Measurements from ENCODE around the gene SIGLEC12.

The SIGLEC12 gene

DNA sequence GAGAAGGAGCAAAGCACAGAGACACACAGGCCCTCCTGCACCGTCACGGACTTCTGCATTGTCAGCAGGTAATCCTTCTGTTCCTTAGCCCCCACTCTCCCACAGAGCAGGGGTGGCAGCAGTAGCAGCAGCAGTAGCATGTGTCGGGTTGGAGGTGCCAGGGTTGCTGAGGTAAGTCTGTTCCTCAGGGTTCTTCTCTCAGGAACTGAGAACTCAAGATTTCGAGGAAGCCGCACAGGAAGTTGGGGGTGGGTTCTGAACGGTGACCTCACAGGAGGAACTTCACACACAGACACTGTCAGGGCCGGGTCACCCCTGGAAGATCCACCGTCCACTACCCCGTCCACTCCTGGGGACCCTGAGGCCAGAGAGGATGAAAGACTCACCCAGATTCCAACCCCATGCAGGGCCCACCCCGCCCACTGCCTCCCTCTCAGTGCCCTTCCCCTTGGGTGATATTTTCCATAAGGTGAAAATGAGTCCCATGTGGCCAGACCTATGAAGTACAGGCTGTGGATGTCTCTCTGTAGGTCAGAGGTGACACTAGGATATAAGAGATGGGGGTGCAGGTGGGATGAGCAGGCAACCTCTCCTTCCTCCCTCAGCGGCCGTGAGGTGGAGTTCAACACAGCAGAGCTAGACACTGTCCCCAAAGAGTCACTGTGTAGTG, at the start of gene SIGLEC12:
Gene SIGLEC12, minus strand, starts transcription at position 207 of the 670 bp plus-strand sequence. Its CDS starts 67 bp downstream, at position 140.
- no peak within 1 kb of the TSS for H3K4me3 ChIP-seq (ENCODE audit: low read depth, low read length)
- peaks cover 5% of the 10 kb centered on the region for H3K27me3 ChIP-seq (ENCODE audit: control insufficient read depth, insufficient read depth, low read length)
- H3K9ac ChIP-seq (ENCODE audit: low read depth, low read length) = no peak within 1 kb of the TSS
- no peaks in the 10 kb centered on the region for H3K36me3 ChIP-seq (ENCODE audit: control insufficient read depth, insufficient read depth, low read length)
- H3K9me3 ChIP-seq (ENCODE audit: control insufficient read depth, insufficient read depth, low read length) = no peaks in the 10 kb centered on the region
- H3K4me1 ChIP-seq (ENCODE audit: control insufficient read depth, insufficient read depth, low read length) = no peaks in the 10 kb centered on the region

GRCh38 chr19:51550848-51551672, 49.5 kb upstream of the SIGLEC12 start:
- H3K4me3 ChIP-seq (ENCODE audit: low read depth, low read length) = no peak overlapping the region

DNA sequence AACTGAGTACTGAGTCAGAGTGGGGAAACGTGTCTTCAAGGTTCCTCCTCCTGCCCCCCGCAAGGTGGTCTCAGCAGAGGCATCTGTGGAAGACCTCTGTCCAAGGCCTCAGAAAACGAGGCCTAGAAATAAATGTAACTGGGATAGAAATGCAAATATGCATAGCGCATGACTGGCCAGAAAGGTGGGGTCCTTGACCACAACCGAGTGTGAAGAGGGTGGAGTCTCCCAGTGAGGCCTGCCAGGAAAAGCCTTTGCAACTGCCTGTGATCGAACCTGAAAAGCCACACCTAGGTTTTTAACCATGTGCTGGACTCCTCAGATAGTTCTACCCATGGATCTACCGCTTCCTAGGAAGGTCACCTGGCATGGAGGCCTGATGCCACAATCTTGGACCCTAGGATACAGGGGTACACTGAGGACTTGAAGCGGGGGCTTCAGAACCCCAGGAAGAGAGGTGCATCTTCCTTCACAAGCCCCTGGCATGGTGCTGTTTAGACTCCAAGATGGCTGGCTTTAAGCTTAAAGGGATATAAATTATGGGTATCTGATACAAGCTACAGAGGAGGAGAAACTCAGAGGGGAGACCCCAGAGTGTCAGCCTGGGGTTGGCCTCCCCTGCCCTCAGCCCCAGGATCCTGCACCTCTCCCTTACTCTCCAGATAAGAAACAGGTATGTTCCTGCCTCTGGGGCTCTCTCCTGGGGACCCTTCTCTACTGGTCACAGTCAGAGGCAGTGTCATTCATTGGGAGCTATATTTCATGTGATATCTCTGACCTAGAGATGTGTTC, 48.1 kb upstream of the SIGLEC12 start:
- Histone ChIP-seq H3K27me3 (ENCODE audit: control insufficient read depth, insufficient read depth, low read length) (peaks cover 13% of the 10 kb centered on the region), H3K4me3 (ENCODE audit: low read depth, low read length) (no peak overlapping the region), H3K9me3 (ENCODE audit: control insufficient read depth, insufficient read depth, low read length) (no peaks in the 10 kb centered on the region), H3K4me1 (ENCODE audit: control insufficient read depth, insufficient read depth, low read length) (peaks cover 2% of the 10 kb centered on the region), H3K36me3 (ENCODE audit: control insufficient read depth, insufficient read depth, low read length) (no peaks in the 10 kb centered on the region), H3K9ac (ENCODE audit: low read depth, low read length) (no peak overlapping the region)

More at GRCh38 chr19:51550848-51551672, 49.5 kb upstream of the SIGLEC12 start:
- Histone ChIP-seq H3K4me1 (ENCODE audit: control insufficient read depth, insufficient read depth, low read length) (peaks cover 2% of the 10 kb centered on the region), H3K27me3 (ENCODE audit: control insufficient read depth, insufficient read depth, low read length) (peaks cover 13% of the 10 kb centered on the region), H3K36me3 (ENCODE audit: control insufficient read depth, insufficient read depth, low read length) (no peaks in the 10 kb centered on the region), H3K9me3 (ENCODE audit: control insufficient read depth, insufficient read depth, low read length) (no peaks in the 10 kb centered on the region), H3K9ac (ENCODE audit: low read depth, low read length) (no peak overlapping the region)

DNA sequence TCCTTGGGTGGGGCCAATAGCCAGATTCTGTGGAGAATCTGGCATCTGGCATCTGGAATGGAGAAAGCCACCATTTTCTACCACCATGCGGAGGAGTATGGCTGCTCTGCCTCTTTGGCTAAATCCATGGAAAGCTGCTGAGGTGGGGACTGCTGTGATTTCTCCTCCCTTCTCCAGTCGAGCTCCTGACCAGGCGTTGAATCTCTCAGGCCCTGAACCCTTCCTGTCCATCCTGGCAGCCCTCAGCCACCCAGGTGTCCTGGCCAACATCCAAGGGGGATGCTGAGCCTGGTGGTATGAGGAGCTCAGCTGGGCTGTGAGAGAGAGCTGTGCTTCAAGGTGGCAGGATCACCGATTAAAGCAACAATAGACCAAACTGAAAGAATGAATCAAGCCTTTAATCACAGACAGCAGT, 47.3 kb upstream of the SIGLEC12 start:
- Histone ChIP-seq H3K9me3 (ENCODE audit: control insufficient read depth, insufficient read depth, low read length) (no peaks in the 10 kb centered on the region), H3K9ac (ENCODE audit: low read depth, low read length) (no peak overlapping the region), H3K4me1 (ENCODE audit: control insufficient read depth, insufficient read depth, low read length) (peaks cover 2% of the 10 kb centered on the region), H3K27me3 (ENCODE audit: control insufficient read depth, insufficient read depth, low read length) (peaks cover 13% of the 10 kb centered on the region), H3K4me3 (ENCODE audit: low read depth, low read length) (no peak overlapping the region), H3K36me3 (ENCODE audit: control insufficient read depth, insufficient read depth, low read length) (no peaks in the 10 kb centered on the region)

DNA sequence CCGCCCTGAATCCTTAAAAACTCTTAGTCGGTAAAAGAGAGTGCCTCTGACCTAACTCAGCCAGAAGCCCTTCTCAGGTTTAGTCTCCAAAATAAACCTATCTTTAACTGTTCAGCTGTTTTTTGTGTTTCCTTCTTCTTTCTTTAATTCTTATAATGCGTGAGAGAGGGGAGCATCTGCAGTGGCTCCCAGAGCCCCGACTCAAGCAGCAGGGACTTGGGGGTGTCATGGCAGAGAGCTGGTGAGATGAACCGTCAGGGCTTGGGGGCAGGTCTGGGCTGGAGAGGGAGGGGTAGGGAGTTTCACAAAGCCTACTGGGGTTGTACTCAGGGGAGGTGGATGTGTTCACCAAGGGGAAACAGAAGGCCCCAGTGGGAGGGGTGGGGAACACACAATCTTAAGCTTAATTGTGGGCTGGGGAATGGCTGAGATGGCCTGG, 46.6 kb upstream of the SIGLEC12 start:
- H3K27me3 ChIP-seq (ENCODE audit: control insufficient read depth, insufficient read depth, low read length) = peaks cover 13% of the 10 kb centered on the region
- H3K36me3 ChIP-seq (ENCODE audit: control insufficient read depth, insufficient read depth, low read length) = no peaks in the 10 kb centered on the region
- no peaks in the 10 kb centered on the region for H3K9me3 ChIP-seq (ENCODE audit: control insufficient read depth, insufficient read depth, low read length)
- no peak overlapping the region for H3K4me3 ChIP-seq (ENCODE audit: low read depth, low read length)
- no peak overlapping the region for H3K9ac ChIP-seq (ENCODE audit: low read depth, low read length)
- H3K4me1 ChIP-seq (ENCODE audit: control insufficient read depth, insufficient read depth, low read length) = peaks cover 2% of the 10 kb centered on the region

DNA sequence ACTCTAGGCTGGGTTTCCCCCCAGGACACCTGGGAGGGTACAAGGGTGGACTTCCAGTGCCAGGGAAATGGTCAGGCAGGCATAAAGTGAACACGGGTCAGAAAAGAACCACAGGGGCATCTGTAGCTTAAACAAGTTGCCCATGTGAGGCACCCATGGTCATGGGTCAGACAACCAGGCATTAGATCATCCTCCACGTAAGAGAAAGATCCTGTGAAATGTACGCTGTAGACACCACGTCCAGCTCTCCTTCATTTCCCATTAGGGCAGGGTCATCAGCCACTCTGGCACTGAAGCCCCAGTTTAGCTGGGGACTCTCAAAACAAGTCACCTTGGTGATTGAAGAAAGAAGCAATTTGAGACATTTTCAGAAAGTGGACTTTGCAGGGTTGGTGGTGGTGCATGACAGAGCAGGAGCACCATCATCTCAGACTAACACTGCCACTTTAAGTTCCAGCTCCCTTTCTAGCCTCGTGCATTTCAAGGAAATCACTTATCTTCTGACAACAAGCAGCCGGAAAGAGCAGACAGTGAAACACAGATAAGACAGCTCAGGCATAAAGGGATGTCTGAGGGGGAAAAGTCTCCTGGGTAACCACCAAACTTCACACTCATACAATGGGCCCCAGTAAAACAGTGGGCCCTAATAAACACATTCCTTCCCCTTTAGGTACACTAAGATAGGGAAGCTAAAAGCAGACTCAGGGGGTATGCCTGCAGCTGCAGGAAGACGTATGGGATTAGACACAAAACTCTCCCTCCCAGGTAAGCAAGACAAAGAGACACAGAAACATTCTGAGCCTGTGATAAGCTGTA, 46.0 kb upstream of the SIGLEC12 start:
- no peak overlapping the region for H3K4me3 ChIP-seq (ENCODE audit: low read depth, low read length)
- H3K9me3 ChIP-seq (ENCODE audit: control insufficient read depth, insufficient read depth, low read length) = no peaks in the 10 kb centered on the region
- no peak overlapping the region for H3K9ac ChIP-seq (ENCODE audit: low read depth, low read length)
- H3K36me3 ChIP-seq (ENCODE audit: control insufficient read depth, insufficient read depth, low read length) = no peaks in the 10 kb centered on the region
- H3K27me3 ChIP-seq (ENCODE audit: control insufficient read depth, insufficient read depth, low read length) = peaks cover 13% of the 10 kb centered on the region
- H3K4me1 ChIP-seq (ENCODE audit: control insufficient read depth, insufficient read depth, low read length) = peaks cover 2% of the 10 kb centered on the region

DNA sequence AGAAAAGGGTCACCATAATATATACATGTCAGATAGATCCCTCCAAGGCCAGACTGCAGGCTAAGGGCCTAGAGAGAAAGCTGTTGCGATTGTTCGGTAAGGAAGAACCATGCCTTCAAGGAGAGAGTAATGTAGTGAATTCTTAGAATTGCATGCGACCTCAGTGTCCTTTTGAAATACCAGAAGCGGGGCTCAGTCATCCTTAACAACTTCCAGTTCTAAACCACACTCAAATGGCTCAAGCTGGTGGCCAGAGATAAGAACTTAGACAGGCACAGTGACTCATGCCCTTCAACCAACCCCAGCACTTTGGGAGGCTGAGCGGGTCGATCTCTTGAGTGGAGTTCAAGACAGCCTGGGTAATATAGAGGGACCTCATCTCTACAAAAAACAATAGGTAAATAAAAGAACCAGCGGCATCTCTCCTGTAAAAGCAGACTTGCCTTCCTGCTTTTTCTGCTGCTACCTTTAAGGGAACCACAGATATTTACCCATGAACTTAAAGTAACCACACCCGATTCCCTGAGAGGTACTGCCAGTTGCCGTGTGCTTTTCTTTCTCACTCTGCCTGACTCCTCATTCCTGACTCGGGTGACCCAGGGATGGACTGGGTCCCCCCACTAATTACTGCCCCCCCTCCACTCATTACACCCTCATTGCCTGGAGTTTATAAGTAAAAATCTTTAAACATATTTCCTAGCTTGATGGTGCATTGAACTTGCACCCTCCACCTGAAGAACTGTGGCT, 45.2 kb upstream of the SIGLEC12 start:
- Histone ChIP-seq H3K4me1 (ENCODE audit: control insufficient read depth, insufficient read depth, low read length) (no peaks in the 10 kb centered on the region), H3K27me3 (ENCODE audit: control insufficient read depth, insufficient read depth, low read length) (peaks cover 8% of the 10 kb centered on the region), H3K9ac (ENCODE audit: low read depth, low read length) (no peak overlapping the region), H3K36me3 (ENCODE audit: control insufficient read depth, insufficient read depth, low read length) (no peaks in the 10 kb centered on the region), H3K9me3 (ENCODE audit: control insufficient read depth, insufficient read depth, low read length) (no peaks in the 10 kb centered on the region), H3K4me3 (ENCODE audit: low read depth, low read length) (no peak overlapping the region)

DNA sequence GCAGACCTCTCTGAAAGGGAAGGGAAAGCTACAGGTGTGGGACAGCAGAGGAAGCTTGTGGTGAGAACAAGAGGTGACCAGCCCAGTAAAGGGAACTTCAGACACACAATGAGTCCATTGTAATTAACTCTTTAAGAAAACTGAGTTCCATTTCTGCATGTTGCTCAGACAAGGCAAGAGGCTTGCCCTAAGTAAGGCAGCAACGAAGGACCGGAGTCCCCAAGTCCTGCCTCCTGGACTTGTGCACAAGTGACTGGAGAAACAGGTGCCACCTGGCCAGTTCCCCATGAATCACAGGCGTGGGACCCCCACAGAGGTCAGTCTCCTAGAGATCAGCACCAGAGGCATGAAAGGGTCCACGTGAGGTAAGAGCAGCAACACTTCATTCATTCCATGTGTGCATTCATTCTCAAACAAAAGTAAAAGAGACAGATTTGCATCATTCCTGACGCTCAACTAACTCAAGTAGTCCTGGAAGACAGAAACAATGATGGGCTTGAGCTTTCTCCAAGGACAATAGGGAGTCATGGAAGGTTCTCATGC, 44.6 kb upstream of the SIGLEC12 start:
- Histone ChIP-seq H3K36me3 (ENCODE audit: control insufficient read depth, insufficient read depth, low read length) (no peaks in the 10 kb centered on the region), H3K9me3 (ENCODE audit: control insufficient read depth, insufficient read depth, low read length) (no peaks in the 10 kb centered on the region), H3K4me1 (ENCODE audit: control insufficient read depth, insufficient read depth, low read length) (no peaks in the 10 kb centered on the region), H3K9ac (ENCODE audit: low read depth, low read length) (no peak overlapping the region), H3K27me3 (ENCODE audit: control insufficient read depth, insufficient read depth, low read length) (peaks cover 9% of the 10 kb centered on the region), H3K4me3 (ENCODE audit: low read depth, low read length) (no peak overlapping the region)

- H3K4me1 ChIP-seq (ENCODE audit: control insufficient read depth, insufficient read depth, low read length) = no peaks in the 10 kb centered on the region
- H3K9me3 ChIP-seq (ENCODE audit: control insufficient read depth, insufficient read depth, low read length) = no peaks in the 10 kb centered on the region
- no peaks in the 10 kb centered on the region for H3K36me3 ChIP-seq (ENCODE audit: control insufficient read depth, insufficient read depth, low read length)
Measured at GRCh38 chr19:51544038-51544437, 42.4 kb upstream of the SIGLEC12 start.

GRCh38 chr19:51542699-51543098, 41.1 kb upstream of the SIGLEC12 start:
- peaks cover 10% of the 10 kb centered on the region for H3K27me3 ChIP-seq (ENCODE audit: control insufficient read depth, insufficient read depth, low read length)
- no peak overlapping the region for H3K9ac ChIP-seq (ENCODE audit: low read depth, low read length)
- H3K36me3 ChIP-seq (ENCODE audit: control insufficient read depth, insufficient read depth, low read length) = no peaks in the 10 kb centered on the region
- no peaks in the 10 kb centered on the region for H3K4me1 ChIP-seq (ENCODE audit: control insufficient read depth, insufficient read depth, low read length)
- no peak overlapping the region for H3K4me3 ChIP-seq (ENCODE audit: low read depth, low read length)
- no peaks in the 10 kb centered on the region for H3K9me3 ChIP-seq (ENCODE audit: control insufficient read depth, insufficient read depth, low read length)

More at GRCh38 chr19:51544038-51544437, 42.4 kb upstream of the SIGLEC12 start:
- H3K4me3 ChIP-seq (ENCODE audit: low read depth, low read length) = no peak overlapping the region
- no peak overlapping the region for H3K9ac ChIP-seq (ENCODE audit: low read depth, low read length)
- H3K27me3 ChIP-seq (ENCODE audit: control insufficient read depth, insufficient read depth, low read length) = peaks cover 10% of the 10 kb centered on the region
